Measurements from ENCODE around the gene AGBL1. TPM values are rescaled to one million over a fixed set of nuclear protein-coding genes. Genes with fewer than 3 reads are reported as not detected.

The AGBL1 gene
- total RNA-seq, 6 experiments from 2014 or later, result not detected

- Mint-ChIP-seq H3K36me3 (ENCODE audit: low read depth) (no peaks in the 10 kb centered on the region), H3K27ac (no peak overlapping the region), H3K9me3 (peaks cover 36% of the 10 kb centered on the region), H3K27me3 (ENCODE audit: insufficient read depth) (no peaks in the 10 kb centered on the region; the same call in 1 of the 2 replicates), H3K4me3 (no peak overlapping the region), H3K4me1 (ENCODE audit: low read depth) (no peaks in the 10 kb centered on the region)
- DNase-seq, result no peak
- TF ChIP-seq, protein P1, sequence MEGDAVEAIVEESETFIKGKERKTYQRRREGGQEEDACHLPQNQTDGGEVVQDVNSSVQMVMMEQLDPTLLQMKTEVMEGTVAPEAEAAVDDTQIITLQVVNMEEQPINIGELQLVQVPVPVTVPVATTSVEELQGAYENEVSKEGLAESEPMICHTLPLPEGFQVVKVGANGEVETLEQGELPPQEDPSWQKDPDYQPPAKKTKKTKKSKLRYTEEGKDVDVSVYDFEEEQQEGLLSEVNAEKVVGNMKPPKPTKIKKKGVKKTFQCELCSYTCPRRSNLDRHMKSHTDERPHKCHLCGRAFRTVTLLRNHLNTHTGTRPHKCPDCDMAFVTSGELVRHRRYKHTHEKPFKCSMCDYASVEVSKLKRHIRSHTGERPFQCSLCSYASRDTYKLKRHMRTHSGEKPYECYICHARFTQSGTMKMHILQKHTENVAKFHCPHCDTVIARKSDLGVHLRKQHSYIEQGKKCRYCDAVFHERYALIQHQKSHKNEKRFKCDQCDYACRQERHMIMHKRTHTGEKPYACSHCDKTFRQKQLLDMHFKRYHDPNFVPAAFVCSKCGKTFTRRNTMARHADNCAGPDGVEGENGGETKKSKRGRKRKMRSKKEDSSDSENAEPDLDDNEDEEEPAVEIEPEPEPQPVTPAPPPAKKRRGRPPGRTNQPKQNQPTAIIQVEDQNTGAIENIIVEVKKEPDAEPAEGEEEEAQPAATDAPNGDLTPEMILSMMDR (IDR thresholded peaks at IDR 0.05), result no peak
Measured at GRCh38 chr15:86603466-86603865, 523.8 kb downstream of the AGBL1 start.

DNA sequence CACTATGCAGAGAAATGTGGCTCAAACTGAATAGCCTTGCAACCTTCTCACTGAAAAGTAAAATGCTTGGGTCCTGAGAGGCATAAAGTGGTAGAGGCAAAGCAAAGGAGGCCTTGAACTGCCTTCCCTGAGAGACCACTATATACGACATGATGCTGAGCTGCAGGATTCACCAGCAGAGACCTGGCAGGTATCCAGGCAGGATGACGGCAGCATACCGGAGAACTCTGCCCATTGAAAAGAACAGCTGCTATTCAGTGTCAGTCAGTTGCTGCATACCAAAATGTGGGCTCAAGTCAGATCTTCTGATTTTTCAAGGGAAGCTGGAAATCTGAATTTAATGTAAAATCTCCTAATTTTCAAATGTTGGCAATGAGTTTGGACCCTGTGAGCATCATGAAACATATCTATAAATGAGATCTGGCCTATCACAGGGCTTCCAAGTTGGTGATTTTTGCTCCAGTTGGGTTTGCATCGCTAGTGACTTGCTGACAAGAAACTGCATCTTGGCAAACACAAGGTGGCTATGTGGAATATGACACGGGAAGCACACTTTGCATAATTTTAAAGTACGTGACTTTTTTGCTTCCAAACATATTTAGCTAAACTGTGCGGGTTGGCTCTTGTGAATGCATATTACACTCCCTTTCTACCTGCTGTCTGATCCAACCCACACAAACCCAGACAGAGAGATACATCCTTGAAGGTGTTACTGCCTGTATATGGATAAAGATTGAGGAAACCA is 529.0 kb downstream of the AGBL1 start:
- Mint-ChIP-seq H3K4me3 (no peak overlapping the region), H3K4me1 (ENCODE audit: low read depth) (no peaks in the 10 kb centered on the region), H3K9me3 (peaks cover 57% of the 10 kb centered on the region), H3K27ac (no peak overlapping the region), H3K36me3 (ENCODE audit: low read depth) (no peaks in the 10 kb centered on the region; the same call in 1 of the 2 replicates), H3K27me3 (ENCODE audit: insufficient read depth) (no peaks in the 10 kb centered on the region)
- DNase-seq, result no peak
- TF ChIP-seq, protein P1 (IDR thresholded peaks at IDR 0.05), result no peak

GRCh38 chr15:86609275-86609674 is 529.6 kb downstream of the AGBL1 start:
- Mint-ChIP-seq H3K4me3 (no peak overlapping the region), H3K27ac (no peak overlapping the region), H3K27me3 (ENCODE audit: insufficient read depth) (no peaks in the 10 kb centered on the region), H3K4me1 (ENCODE audit: low read depth) (no peaks in the 10 kb centered on the region), H3K9me3 (peaks cover 57% of the 10 kb centered on the region), H3K36me3 (ENCODE audit: low read depth) (no peaks in the 10 kb centered on the region; the same call in 1 of the 2 replicates)
- TF ChIP-seq, protein P1 (IDR thresholded peaks at IDR 0.05), result no peak
- DNase-seq, result no peak

- Mint-ChIP-seq H3K4me1 (ENCODE audit: low read depth) (no peaks in the 10 kb centered on the region), H3K9me3 (peaks cover 64% of the 10 kb centered on the region), H3K27ac (no peak overlapping the region), H3K36me3 (ENCODE audit: low read depth) (no peaks in the 10 kb centered on the region; the same call in 1 of the 2 replicates), H3K4me3 (no peak overlapping the region), H3K27me3 (ENCODE audit: insufficient read depth) (no peaks in the 10 kb centered on the region)
- no peak for DNase-seq
- TF ChIP-seq, protein P1 (IDR thresholded peaks at IDR 0.05), result no peak
Measured at GRCh38 chr15:86610038-86610437, 530.4 kb downstream of the AGBL1 start.

DNA sequence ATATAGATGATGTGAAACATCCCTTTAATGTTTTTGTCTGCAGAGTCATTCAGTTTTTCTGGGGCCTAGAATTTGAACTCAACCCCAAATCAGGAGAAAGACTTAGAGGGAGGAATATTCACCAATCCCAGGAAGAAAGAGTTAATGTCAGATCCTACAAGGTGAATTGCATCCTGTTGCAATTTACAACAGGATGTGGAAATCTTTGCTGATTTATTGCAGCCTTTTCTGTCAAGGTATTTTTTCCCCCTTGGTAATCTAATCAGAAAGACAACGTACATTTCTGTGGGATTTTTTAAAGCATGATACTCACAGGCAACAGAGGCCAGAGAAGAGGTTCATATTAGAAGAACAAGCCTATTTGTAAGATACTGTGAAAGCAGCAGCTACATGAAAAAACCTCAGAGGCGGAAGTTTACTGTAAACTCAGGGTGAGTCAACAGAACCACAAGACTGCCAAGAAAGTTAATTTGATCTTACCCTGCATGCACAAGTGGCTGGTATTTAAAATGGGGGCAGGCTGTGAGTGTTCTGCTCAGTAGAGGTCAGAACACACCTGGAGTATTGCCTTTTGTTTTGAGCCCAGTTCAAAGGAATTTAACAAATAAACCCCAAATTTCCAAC is 531.9 kb downstream of the AGBL1 start:
- Mint-ChIP-seq H3K36me3 (ENCODE audit: low read depth) (no peaks in the 10 kb centered on the region; the same call in 1 of the 2 replicates), H3K9me3 (peaks cover 64% of the 10 kb centered on the region), H3K4me1 (ENCODE audit: low read depth) (no peaks in the 10 kb centered on the region), H3K27ac (no peak overlapping the region), H3K27me3 (ENCODE audit: insufficient read depth) (no peaks in the 10 kb centered on the region; the same call in 1 of the 2 replicates), H3K4me3 (no peak overlapping the region)
- no peak for DNase-seq
- TF ChIP-seq, protein P1 (IDR thresholded peaks at IDR 0.05), result no peak

Measured in HFFc6 (cell line).